Stimulated activated CD8-positive, alpha-beta memory T cell treated with anti-CD3 and anti-CD28 coated beads, Interleukin-7, amount 100 ng/mL, for 24 hours (primary cell): Measurements from ENCODE around the gene MBOAT2.

Experiments used
- DNase-seq: peaks from one replicate; pipeline ENCODE4 v3.0.0-alpha.2; 2020; ENCODE audit warnings: low read depth

The MBOAT2 gene

DNA sequence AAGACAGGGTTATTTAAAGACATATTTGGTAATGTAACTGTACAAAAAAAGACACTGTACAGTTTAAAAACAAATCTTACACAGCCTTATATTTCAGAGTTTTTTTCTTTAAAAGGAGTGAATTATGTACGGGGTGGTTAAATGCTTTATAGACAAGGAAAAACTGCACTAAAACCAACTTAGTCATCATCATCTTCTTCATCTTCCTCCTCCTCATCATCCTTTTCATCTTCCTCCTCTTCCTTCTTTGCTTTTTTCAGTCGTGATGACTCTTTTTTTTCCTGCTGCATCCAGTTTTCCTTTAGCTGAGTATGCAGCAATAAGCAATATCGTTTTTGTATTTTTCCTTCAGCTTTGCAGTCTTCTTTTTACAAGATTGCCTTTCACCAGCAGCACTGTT, 14.6 kb upstream of the MBOAT2 start:
- no peak for DNase-seq

DNA sequence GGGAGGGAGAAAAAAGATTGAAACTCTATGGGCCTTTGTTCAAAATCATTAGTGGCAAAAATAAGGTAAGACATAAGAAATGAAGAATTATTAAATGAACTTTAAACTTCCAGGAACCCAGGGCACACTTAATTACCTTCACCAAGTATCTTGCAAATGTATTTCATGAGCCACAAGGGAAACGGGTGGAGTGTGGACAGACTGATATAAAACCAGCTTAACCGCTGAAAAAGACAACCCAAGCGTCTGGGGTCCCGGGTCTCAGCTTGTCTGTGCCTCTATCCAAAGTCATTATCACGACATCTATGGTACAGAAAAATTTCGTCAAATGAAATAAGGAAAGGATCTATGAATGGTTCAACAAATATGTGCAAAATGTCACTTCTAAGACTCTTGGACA, 13.9 kb upstream of the MBOAT2 start:
- no peak for DNase-seq

DNA sequence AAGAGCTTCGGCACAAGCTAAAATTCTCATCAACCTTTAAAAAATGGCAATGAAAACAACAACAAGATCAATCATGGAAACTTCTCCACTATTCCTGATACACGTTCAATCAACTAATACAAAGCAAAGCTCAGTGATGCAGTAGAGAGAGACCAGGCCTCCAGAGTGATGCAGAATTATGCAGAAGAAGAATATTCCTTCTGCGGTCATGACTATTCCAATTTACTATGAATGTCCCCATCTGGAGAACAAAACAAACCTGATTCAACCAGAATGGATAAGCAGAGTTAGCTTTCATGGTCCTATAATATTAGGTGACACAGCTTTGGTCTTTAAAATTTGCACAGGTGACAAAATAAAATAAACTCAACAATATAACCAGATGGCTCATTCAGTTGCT, 12.5 kb upstream of the MBOAT2 start:
- DNase-seq: no peak

DNA sequence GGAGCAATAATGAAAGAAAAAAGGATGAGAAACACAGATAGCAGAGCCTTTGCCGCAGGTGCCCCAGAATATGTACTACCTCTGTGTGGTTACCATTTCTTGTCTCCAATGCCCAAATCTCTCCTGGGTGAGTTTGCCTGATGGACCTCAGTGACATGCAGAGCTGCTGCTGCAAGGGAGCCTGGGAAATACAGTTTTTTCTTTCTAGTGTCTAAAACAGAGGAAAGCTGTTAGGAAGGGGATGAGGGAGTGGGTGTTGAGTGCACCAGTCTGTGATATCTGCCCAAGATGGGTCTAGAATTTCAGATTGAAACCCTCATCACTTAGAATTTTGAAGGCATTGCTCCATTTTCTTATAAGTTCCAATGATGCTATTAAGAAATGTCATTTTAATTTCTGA, 9.9 kb upstream of the MBOAT2 start:
- no peak for DNase-seq

DNA sequence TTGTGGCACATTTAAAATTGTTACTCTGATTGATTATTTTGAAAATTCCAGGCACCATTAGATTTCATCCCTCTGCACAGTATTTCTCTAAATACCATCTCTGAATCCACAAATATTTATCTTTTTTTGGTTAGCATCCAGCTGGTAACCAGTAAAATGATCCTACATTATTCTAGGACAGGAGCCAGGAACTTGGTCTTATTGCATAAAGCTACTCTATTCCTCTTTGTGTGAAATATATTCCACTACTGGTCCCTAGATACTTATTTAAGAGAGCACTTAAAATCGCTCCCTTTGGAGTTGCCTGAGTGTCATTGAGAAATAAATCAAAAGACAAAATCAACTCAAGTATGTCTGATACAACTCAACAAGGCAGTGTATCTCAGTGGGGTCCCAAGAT, 7.4 kb upstream of the MBOAT2 start:
- no peak for DNase-seq

DNA sequence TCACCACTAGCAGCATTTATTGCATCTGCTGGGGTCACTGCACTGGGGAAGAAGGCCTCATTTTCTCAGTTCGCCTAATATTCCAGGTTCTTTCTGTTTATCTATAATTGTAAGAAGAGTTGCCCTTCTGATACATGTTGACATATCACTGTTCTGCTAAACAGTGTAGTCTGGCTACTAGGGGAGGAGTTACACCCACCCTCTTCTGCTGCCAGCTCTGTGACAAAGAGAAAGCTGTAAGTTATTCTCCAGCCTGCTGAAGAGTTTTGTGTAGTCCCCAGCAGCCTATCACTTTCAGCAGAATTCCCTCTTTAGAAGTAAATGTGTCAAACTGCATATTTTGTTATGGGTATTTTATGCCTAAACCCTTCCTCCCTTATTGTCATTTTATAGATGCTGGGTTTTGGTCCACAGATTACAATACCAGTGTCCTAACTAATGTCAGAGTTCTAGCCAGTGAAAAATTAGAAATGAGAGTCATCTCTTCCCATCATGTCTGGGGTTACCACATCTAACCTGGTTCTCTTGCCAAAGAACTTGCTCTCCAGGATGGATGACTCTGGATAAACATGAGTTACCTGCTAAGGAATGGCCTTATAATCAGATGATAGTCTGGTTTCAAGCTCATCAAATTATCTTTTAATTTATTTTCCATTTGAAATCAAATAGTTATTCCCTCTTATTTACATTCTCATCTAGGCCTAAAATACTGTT, 5.6 kb upstream of the MBOAT2 start:
- DNase-seq: no peak

DNA sequence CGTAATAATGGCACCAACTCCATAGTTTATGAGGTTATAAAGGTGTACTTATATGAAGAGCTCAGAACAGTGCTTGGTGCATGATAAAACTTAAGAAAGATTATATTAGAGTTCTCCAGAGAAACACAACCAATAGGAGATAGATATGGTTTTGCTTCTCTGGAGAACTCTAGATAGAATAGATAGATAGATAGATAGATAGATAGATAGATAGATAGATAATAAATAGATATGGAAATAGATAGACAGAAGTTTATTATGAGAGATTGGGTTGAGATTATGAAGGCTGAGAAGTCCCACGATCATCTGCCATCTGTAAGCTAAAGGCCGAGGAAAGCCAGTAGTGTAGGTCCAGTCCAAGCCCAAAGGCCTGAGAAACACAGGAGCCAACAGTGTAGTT, 2.9 kb upstream of the MBOAT2 start:
- no peak for DNase-seq

DNA sequence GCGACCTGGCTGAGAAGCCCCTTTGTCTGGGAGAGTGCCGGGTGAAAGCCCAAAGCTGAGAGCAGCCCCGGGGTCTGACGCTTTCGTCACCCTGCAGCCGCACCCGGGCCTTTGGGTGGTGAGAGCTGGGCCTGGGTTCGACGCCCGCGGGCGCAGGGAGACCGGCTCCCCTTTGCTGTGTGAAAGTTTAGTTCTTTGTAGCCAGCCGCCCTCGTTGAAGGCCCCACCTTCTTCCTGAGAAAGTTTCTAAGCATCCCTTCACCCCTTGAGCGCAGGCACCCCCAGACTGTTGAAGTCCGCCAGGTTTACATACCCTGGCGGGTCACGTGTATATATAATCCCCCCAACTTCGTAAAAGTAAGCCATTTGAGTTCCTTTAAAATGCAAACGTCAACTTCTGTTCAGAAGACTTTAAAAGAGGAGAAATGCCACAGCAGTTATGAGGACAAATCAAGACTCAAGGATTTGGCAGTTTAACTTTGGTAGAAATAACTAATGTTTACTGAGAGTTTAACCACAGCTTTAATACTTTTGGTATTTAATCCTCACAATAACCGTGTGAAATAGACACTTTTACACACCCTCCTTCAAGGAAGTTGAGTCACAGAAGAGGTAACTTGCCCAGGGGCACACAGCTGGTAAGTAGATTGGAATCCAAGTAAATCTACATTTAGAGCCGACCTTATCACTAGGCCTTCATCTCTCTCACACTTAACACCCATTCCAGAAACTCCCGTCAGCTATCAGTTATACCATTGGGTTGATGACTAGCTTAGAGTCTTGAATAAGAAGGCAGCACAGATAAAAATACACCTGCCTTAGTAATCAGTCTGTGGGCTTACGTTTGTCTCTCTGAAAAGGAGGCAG, 1.1 kb upstream of the MBOAT2 start:
- DNase-seq: no peak

DNA sequence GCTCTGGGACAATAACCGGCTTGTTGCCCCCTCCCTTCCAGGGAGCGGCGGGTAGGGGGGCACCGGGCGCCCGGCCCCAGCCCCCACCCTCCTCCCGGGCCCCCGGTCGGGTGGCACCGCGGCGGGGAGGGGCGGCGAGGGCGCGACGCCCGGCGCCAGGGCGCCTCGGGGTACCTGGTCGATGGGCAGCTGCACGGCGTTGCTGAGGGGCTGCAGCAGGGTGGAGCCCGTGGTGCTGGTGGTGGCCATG, 193 bp downstream of the MBOAT2 start:
- DNase-seq: no peak

DNA sequence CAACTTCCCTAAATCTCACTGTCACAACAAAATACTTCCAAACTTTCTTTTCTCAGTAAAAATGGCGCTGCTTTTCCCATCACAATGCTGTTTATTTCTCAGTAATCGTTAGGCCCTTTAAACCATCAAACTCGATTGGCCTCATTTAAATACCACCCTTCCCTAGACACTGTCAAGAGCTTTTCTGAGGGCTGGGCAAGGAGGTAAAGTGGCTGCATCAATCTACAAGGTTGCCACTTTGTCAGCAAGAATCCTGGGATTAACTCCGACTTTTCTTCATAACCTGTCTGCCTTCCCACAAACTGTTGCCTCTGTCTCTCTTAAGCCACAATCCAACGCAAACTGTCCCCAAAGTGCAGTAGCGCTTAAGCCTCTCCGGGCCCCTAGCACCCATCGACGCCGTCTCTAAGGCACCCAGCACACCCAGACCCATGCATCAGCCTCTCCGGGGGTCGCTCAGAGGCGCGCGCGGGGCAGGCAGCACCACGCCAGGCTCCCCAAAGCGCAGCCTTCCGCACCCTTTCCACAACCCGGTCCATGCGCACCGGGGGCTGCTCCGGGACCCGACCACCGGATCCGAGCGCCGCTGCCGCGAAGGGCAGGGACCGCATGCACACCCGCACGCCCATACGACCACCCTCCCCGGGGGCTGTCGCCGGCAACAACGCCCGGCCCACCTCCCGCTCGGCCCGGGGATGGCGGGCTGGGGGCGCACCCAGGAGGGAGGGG, 683 bp downstream of the MBOAT2 start:
- DNase-seq: no peak

DNA sequence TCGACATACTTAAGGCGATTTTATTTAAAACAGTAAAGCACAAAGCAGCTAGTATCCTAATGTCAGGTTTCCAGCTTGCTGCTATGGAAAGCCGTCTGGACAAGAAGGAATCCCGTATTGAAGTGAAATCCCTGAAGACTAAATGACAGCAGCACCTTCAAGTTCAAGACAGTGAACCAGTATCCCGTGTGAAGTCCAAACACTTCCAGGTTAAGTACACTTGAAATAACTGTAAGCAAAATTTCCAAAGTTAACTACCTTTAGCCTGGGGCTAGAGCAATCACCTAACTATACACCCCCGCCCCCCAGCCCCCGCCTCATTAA, 1.2 kb downstream of the MBOAT2 start:
- DNase-seq: no peak

DNA sequence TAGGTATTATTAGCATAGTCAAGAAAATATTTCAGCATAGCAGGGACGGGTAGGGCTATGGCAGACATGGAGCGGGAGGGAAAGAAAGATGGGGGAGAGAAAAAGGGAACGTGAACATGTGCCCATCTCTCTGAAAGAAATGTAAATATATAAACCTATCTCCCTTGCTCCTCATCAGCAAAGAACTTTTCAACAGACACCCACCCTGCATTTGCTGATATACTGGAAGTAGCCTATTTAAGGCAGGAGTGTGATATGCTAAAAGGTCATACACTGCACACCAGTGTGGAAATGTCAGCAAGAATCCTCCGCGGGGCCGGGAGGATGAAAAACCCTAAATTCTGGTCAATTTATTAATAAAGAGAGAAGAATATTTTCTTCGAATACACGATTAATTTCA, 1.7 kb downstream of the MBOAT2 start:
- no peak for DNase-seq

DNA sequence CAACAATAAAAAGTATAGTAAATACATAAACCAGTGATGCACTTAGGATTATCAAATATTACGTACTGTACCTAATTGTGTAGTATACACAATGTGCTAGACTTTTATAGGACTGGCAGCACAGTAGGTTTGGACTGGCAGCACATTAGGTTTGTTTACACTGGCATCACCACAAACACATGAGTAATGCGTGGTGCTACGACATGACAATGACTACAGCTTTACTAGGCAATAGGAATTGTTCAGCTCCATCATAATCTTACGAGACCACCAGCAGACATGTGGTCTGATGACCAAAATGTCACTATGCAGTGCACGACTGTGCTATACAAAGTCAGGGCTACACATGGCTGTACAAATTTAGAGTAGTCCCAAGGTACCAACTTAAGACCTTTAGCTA, 2.3 kb downstream of the MBOAT2 start:
- DNase-seq: no peak

DNA sequence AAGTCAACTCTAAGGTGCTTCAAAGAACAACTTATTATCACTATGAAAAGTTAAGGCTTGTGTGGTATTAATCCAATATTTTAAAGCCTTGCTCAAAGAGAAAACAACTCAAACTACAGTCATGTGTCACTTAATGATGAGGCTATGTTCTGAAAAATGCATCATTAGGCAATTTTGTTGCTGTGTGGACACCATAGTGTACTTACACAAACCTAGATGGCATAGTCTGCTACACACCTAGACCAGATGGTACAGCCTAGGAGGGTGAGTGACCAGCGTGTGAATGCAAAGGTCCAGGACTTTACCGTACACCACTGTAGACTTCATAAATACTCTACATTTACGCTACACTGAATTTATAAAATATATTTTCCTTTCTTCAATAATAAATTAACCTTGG, 3.0 kb downstream of the MBOAT2 start:
- no peak for DNase-seq

DNA sequence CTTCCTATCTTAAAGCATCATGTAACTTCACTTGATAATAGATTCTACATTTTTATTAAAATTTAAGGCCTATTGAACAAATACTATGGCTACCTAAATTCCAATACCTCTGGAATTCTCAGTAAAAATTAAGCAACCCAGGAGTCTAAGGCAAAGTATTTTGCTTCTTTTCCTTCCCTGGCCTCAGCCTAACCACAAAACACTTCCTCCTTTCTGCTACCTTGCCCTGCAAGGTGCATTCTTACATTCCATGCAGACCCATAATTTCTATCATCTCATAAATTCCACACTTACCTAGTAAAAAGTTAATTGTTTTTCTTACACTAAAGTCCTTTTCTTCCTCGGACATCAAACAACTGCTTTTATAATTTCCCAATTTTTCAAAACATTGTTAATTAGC, 3.7 kb downstream of the MBOAT2 start:
- no peak for DNase-seq

DNA sequence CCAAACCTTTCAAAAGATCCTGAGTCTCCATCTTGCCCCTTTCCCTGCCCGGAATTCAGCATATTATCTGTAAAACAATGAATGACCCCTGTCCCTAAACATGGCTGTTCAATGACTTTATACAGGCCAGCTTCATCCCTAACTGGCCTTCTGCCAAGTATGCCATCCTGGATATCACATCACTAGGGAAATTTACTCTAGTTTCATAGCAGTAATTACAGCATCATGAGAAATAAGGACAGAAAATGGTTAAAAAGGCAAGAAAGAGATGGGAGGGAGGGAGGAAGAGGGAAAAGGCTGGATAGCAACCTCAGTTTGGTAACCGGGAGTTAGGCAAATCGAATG, 4.4 kb downstream of the MBOAT2 start:
- DNase-seq: no peak

DNA sequence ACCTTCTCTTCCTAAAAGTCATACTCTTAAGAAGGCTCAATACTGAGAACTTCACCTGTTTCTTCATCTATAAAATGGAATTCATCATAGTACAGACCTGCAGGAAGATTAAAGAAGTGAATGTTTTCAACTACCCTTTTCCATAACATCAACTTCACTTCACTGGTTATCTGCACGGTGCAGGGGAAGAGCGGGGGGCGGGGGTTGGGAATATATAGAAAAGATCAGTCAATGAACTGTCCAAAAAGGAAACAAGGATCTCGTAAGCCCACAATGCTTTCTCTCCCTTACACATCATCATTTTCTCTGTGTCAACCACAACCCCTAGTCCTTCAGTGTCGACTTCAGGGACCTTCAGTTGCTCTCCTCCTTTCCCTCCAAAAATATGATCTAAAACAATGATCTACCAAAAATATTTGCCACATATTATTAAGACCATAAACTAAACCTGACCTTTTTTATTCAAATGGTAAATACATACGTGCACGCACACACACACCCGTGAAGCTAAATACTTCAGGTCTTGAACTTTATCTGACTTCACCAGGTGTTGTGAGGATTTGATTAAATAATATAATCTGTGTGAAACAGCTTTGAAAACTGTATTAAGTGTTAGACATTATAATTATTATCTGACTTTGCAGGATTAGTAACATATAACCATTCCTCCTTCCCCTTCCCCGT, 4.9 kb downstream of the MBOAT2 start:
- DNase-seq: no peak

DNA sequence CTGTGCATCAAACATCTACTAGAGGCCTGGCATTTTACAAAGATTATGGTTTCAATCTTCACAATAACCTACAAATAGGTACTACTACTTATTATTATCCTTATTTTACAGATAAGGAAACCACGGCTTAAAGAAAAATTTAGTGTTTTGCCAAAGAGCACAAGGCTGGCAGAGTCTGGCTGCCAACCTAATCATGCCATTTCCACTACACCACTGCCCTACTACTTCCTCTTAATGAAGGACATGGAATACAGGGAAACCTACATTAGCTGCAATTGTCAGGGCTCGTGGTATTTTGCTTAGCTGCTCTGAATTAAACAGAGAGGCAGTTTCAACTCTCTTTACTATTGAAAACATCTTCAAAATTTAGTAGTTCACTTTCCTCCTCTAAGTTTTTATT, 5.9 kb downstream of the MBOAT2 start:
- DNase-seq: no peak

DNA sequence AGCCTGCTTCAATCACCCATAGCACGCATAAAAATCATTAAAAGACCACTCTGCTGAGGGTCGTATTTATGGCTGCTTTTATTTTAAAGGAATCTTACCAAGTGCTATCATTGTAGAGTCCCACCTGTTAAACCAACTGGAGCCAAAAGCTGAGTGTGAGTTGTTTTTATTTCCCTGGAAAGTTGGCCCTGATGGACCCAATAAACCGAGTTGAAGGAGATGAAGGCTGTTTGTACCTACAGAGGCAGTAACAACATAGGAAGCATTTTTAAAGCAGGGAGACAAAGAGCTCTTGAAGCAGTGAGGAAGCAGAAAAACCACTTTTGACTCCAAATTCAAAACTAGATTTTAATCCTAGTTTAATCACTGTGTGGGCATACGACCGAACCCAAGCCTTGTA, 6.4 kb downstream of the MBOAT2 start:
- DNase-seq: no peak

DNA sequence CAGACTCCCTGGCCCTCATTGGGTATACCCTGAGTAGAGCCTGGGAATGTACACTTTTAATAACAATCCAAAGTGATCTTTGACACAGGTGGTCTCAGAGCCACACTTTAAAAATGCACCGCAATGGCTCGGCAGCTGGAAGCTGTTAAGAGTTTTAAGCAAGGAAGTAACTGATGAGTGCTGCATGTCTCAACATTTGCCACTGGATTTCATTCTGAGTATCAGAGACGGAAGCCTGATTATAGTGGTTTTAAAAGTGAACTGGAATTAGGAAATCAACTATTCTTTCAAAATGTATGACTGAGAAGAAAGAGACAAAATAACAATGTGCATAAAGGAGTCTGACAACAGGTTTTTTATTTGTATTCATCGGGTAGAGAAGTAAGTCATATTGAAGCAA, 7.5 kb downstream of the MBOAT2 start:
- DNase-seq: no peak

DNA sequence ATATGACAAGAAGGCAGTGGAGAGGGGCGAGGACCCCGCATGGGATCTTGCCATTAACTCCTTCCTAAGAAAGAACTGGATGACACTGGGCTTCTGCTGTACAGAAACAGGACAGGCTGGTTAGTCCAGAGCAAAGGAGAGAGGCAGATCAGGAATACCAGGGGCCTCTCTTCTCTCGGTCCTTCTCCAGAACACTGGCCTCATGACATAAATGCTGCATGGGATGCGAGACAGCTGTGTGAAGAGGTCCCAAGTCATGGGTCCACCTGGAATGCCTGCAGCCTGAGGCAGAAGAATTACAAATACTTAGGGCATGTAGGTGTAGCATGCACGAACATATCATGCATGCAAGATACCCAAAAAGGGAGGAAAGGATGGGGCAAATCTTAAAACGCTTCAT, 9.1 kb downstream of the MBOAT2 start:
- no peak for DNase-seq

DNA sequence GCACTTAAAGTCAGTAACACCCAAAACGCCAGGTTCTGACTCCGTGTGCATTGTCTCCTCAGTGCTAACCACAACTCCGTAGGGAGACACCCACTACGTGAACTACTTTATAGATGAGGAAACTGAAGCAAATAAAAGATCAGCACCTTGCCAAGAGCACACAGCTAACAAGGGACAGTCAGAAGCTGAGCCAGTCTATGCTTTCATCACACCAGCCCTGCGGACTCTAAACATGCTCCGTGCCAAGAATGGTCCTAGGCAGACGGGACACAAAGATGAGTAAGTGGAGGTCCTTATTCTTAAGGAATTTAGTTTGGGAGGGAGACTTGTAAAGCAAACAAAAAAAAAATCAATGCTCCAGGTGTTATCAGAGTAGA, 9.6 kb downstream of the MBOAT2 start:
- no peak for DNase-seq

DNA sequence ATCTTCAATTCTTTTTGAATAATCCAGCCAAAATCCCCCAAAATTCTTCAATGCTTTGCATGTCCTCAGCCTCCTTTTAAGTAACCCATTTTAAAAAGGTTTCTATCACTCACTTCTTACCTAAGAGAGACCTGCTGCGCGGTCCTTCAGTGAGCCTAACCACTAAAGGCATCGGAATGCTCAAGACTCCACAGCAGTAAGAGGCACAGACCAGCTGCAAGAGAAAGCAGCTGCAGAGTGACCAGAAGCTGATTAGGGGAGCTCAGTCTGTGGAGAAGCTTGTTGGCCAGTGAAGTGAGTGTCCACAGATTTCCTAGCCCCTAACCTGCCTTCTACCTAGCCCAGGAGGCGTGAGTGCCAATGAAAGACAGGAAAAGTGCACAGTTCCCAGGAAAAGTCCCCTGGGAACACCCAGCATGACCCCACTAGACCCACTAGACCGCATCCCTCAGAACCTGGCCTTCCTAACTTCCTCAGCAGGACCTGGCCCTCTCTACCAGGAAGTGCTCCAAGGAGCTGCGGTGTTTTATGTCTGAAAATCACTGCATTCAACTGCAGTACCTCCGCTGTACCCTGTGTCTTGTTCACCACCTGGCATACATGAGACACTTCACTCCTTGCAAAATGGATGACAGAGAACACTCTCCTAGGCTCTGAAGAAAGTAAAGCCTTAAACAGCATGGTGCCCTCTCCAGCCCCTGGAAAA, 10.1 kb downstream of the MBOAT2 start:
- DNase-seq: no peak
